Liver (tissue), 9 donors: ENCODE measurements around the gene CUEDC1. TPM values are rescaled to one million over a fixed set of nuclear protein-coding genes. Genes with fewer than 3 reads are reported as not detected.

Experiments used
- DNase-seq: peaks from one replicate; pipeline ENCODE4 v3.0.0-alpha.2; 2017; ENCODE audit warnings: low spot score
- H3K27ac ChIP-seq, 2 donors: one replicate each; pipeline ENCODE4 v1.7.0; 2013; ENCODE audit warnings: inconsistent platforms in 2 of 2, low read length in 2 of 2, control low read depth in 1 of 2, low read depth in 1 of 2, mild to moderate bottlenecking in 1 of 2
- H3K27me3 ChIP-seq, 4 donors: one replicate each; pipeline versions ENCODE4 v1.6.1 to v1.7.0; 2013; ENCODE audit warnings: low read length in 3 of 4, inconsistent platforms in 1 of 4, mild to moderate bottlenecking in 1 of 4, moderate library complexity in 1 of 4; ENCODE audit not compliant: control insufficient read depth in 4 of 4, insufficient read depth in 4 of 4
- H3K36me3 ChIP-seq, 4 donors: one replicate each; pipeline versions ENCODE4 v1.6.1 to v1.7.0; 2013; ENCODE audit warnings: low read length in 3 of 4, mild to moderate bottlenecking in 3 of 4, low read depth in 1 of 4, moderate library complexity in 1 of 4; ENCODE audit not compliant: control insufficient read depth in 4 of 4, insufficient read depth in 3 of 4
- H3K4me1 ChIP-seq, 4 donors: one replicate each; pipeline versions ENCODE4 v1.6.1 to v1.7.0; 2013; ENCODE audit warnings: low read length in 3 of 4, mild to moderate bottlenecking in 3 of 4, moderate library complexity in 1 of 4; ENCODE audit not compliant: control insufficient read depth in 4 of 4, insufficient read depth in 4 of 4
- H3K4me3 ChIP-seq, 3 donors: one replicate each; pipeline versions ENCODE4 v1.6.1 to v1.7.0; 2013; ENCODE audit warnings: low read length in 3 of 3, control low read depth in 1 of 3, low read depth in 1 of 3, mild to moderate bottlenecking in 1 of 3
- H3K9ac ChIP-seq, 2 donors: one replicate each; pipeline ENCODE4 v1.7.0; 2013; ENCODE audit warnings: low read length in 2 of 2, mild to moderate bottlenecking in 2 of 2, moderate library complexity in 2 of 2, control low read depth in 1 of 2, low read depth in 1 of 2
- H3K9me3 ChIP-seq, 4 donors: one replicate each; pipeline versions ENCODE4 v1.6.1 to v1.7.0; 2013; ENCODE audit warnings: low read length in 3 of 4; ENCODE audit not compliant: control insufficient read depth in 4 of 4
- ATF3 ChIP-seq: IDR thresholded peaks from 2 replicates; pipeline ENCODE4 v1.6.1; 2016; ENCODE audit warnings: antibody characterized with exemption
- CTCF ChIP-seq: fragments of 150-350 bp; IDR thresholded peaks from 2 replicates; pipeline ENCODE4 v1.5.1; 2017; ENCODE audit warnings: improper control_type of control experiment, low read depth, low read length; ENCODE audit not compliant: missing input control
- FOXA1 ChIP-seq: IDR thresholded peaks from 2 replicates; pipeline ENCODE4 v1.6.1; 2016; ENCODE audit warnings: antibody characterized with exemption
- FOXA2 ChIP-seq: IDR thresholded peaks from 2 replicates; pipeline ENCODE4 v1.6.1; 2016; ENCODE audit warnings: antibody characterized with exemption
- GABPA ChIP-seq, 2 donors: IDR thresholded peaks in 1 of 2; conservative IDR thresholded peaks in 1 of 2; 2 replicates each; pipeline ENCODE4 v1.6.1; 2016; ENCODE audit warnings: antibody characterized with exemption in 2 of 2, mild to moderate bottlenecking in 1 of 2, moderate library complexity in 1 of 2
- HNF4A ChIP-seq, 2 donors: conservative IDR thresholded peaks; 2 replicates each; pipeline ENCODE4 v1.6.1; 2016; ENCODE audit warnings: antibody characterized with exemption in 2 of 2, mild to moderate bottlenecking in 2 of 2
- HNF4G ChIP-seq: IDR thresholded peaks from 2 replicates; pipeline ENCODE4 v1.6.1; 2016; ENCODE audit warnings: antibody characterized with exemption
- MAX ChIP-seq: IDR thresholded peaks from 2 replicates; pipeline ENCODE4 v1.6.1; 2016; ENCODE audit warnings: antibody characterized with exemption
- NR2F2 ChIP-seq: IDR thresholded peaks from 2 replicates; pipeline ENCODE4 v1.6.1; 2016; ENCODE audit warnings: antibody characterized with exemption
- RAD21 ChIP-seq, 2 donors: IDR thresholded peaks; 2 replicates each; pipeline ENCODE4 v1.6.1; 2016; ENCODE audit warnings: antibody characterized with exemption in 2 of 2, mild to moderate bottlenecking in 2 of 2
- REST ChIP-seq: IDR thresholded peaks from 2 replicates; pipeline ENCODE4 v1.6.1; 2016; ENCODE audit warnings: antibody characterized with exemption, mild to moderate bottlenecking
- RXRA ChIP-seq, 2 donors: IDR thresholded peaks; 2 replicates each; pipeline ENCODE4 v1.6.1; 2017 to 2018; ENCODE audit warnings: antibody characterized with exemption in 2 of 2, mild to moderate bottlenecking in 1 of 2
- TAF1 ChIP-seq: conservative IDR thresholded peaks from 2 replicates; pipeline ENCODE4 v1.6.1; 2016; ENCODE audit warnings: antibody characterized with exemption, mild to moderate bottlenecking
- ZBTB33 ChIP-seq: IDR thresholded peaks from 2 replicates; pipeline ENCODE4 v1.6.1; 2016; ENCODE audit warnings: antibody characterized with exemption
- WGBS: extraction: QIAGEN DNeasy Blood & Tissue Kit; methylation state at CpG from one replicate; pipeline ENCODE4 v1.1.7; 2013; 5-methylcytosine and 5-hydroxymethylcytosine counted together
- polyA plus RNA-seq, 2 donors: library from polyadenylated mRNA; stranded (reverse) in 1 of 2; unstranded in 1 of 2; fragments of 200-250 nt in 1 of 2; fragments of >200 nt in 1 of 2; fragmentation: Nextera tagmentation in 1 of 2; extraction: Ambion mirVana in 1 of 2; gene quantifications; one replicate each; pipeline versions ENCODE4 v1.2.1 to v1.2.3, GENCODE V29; 2013 to 2015
- total RNA-seq, 2 donors: library from RNA; depleted of rRNA; stranded (reverse); fragments of >200 nt; gene quantifications; one replicate each; pipeline ENCODE4 v1.2.3, GENCODE V29; 2014
- donor health status: healthy.
- donor health status: healthy.
- donor health status: healthy.
- donor health status: healthy.
- donor health status: healthy.

Gene CUEDC1
- total and polyA plus RNA-seq, 4 donors: 2.6 to 4.9 (median 3.4) TPM

GRCh38 chr17:57927048-57927723 is 28.0 kb downstream of the CUEDC1 start (continued):
- TF ChIP-seq CTCF (no peak), RAD21 (IDR thresholded peaks at IDR 0.05) (no peak), ATF3 (no peak), GABPA (IDR thresholded peaks at IDR 0.05 in 1 of 2, conservative IDR thresholded peaks at IDR 0.05 in 1 of 2) (no peak), MAX (no peak), RXRA (IDR thresholded peaks at IDR 0.05) (no peak), HNF4A (conservative IDR thresholded peaks at IDR 0.05) (no peak), NR2F2 (no peak), HNF4G (no peak), FOXA2 (no peak), TAF1 (no peak)

GRCh38 chr17:57926723-57927047 is 28.5 kb downstream of the CUEDC1 start:
- WGBS: 82% methylated on average over 7 of the region's 7 CpGs
- no peaks in the 10 kb centered on the region for H3K27me3 ChIP-seq
- no peak overlapping the region for H3K27ac ChIP-seq
- no peaks in the 10 kb centered on the region for H3K9me3 ChIP-seq
- H3K4me1 ChIP-seq: peaks cover 0 to 3% (median 0%) of the 10 kb centered on the region in 4 donors
- no peak for TF ChIP-seq RXRA (IDR thresholded peaks at IDR 0.05)
- TF ChIP-seq CTCF: no peak
- TF ChIP-seq FOXA1: no peak
- TF ChIP-seq REST: no peak
- TF ChIP-seq GABPA (IDR thresholded peaks at IDR 0.05 in 1 of 2, conservative IDR thresholded peaks at IDR 0.05 in 1 of 2): no peak
- no peak for TF ChIP-seq HNF4A (conservative IDR thresholded peaks at IDR 0.05)
- no peak for TF ChIP-seq ZBTB33
- TF ChIP-seq RAD21 (IDR thresholded peaks at IDR 0.05): no peak
- H3K36me3 ChIP-seq: no peaks in the 10 kb centered on the region
- no peak for DNase-seq
- no peak overlapping the region for H3K9ac ChIP-seq
- no peak overlapping the region for H3K4me3 ChIP-seq
